Neural progenitor cell (in vitro differentiated cells): Measurements from ENCODE around the gene PLXNC1. TPM values are rescaled to one million over a fixed set of nuclear protein-coding genes. Genes with fewer than 3 reads are reported as not detected.

Source experiments
- DNase-seq: peaks from one replicate; pipeline ENCODE4 v3.0.0-alpha.2; 2016; ENCODE audit warnings: low spot score
- H2AFZ ChIP-seq: fragments of 200-600 bp; sonication (generic); replicated peaks from 2 replicates; pipeline ENCODE4 v1.6.1; 2016; ENCODE audit warnings: antibody characterized with exemption
- H3F3A ChIP-seq: fragments of 200-600 bp; sonication (generic); 2 replicates; pipeline ENCODE4 v1.6.1; 2016; ENCODE audit warnings: antibody characterized with exemption, low read depth
- H3K27ac ChIP-seq: fragments of 200-600 bp; sonication (generic); 2 replicates; pipeline ENCODE4 v1.5.1; 2016; ENCODE audit warnings: mild to moderate bottlenecking
- H3K27me3 ChIP-seq: fragments of 200-600 bp; sonication (generic); 2 replicates; pipeline ENCODE4 v1.6.1; 2016; ENCODE audit warnings: mild to moderate bottlenecking, moderate library complexity
- H3K36me3 ChIP-seq: fragments of 200-600 bp; sonication (generic); 2 replicates; pipeline ENCODE4 v1.5.1; 2016
- H3K4me1 ChIP-seq: fragments of 200-600 bp; sonication (generic); 2 replicates; pipeline ENCODE4 v1.6.1; 2016; ENCODE audit warnings: mixed run types
- H3K4me2 ChIP-seq: fragments of 200-600 bp; sonication (generic); 2 replicates; pipeline ENCODE4 v1.6.1; 2016
- H3K4me3 ChIP-seq: fragments of 200-600 bp; sonication (generic); 2 replicates; pipeline ENCODE4 v1.5.1; 2016
- H3K79me2 ChIP-seq: fragments of 200-600 bp; sonication (generic); 2 replicates; pipeline ENCODE4 v1.6.1; 2016; ENCODE audit warnings: low read depth
- H3K9ac ChIP-seq: fragments of 200-600 bp; sonication (generic); 2 replicates; pipeline ENCODE4 v1.6.1; 2016
- H3K9me3 ChIP-seq: fragments of 200-600 bp; sonication (generic); 2 replicates; pipeline ENCODE4 v1.5.1; 2016; ENCODE audit warnings: low read depth
- H4K20me1 ChIP-seq: fragments of 200-600 bp; sonication (generic); 2 replicates; pipeline ENCODE4 v1.6.1; 2016; ENCODE audit warnings: low read depth
- H3K27ac Mint-ChIP-seq: 3 replicates; pipeline ENCODE4 v1.8.0; 2021; ENCODE audit warnings: mixed read lengths
- H3K27me3 Mint-ChIP-seq: 2 replicates; pipeline ENCODE4 v1.8.0; 2022; ENCODE audit warnings: low read depth, mild to moderate bottlenecking, inconsistent platforms, moderate library complexity, mixed read lengths; ENCODE audit not compliant: insufficient read depth
- H3K36me3 Mint-ChIP-seq: 3 replicates; pipeline ENCODE4 v1.8.0; 2021; ENCODE audit warnings: mixed read lengths
- H3K4me1 Mint-ChIP-seq: 3 replicates; pipeline ENCODE4 v1.8.0; 2021; ENCODE audit warnings: mixed read lengths
- H3K4me3 Mint-ChIP-seq: 3 replicates; pipeline ENCODE4 v1.8.0; 2021; ENCODE audit warnings: mild to moderate bottlenecking, moderate library complexity, mixed read lengths
- H3K9me3 Mint-ChIP-seq: 3 replicates; pipeline ENCODE4 v1.8.0; 2020; ENCODE audit warnings: mixed read lengths
- EZH2 ChIP-seq: fragments of 200-600 bp; sonication (generic); IDR thresholded peaks from 2 replicates; pipeline ENCODE4 v1.6.1; 2017; ENCODE audit warnings: antibody characterized with exemption, mild to moderate bottlenecking, moderate library complexity
- EZH2phosphoT487 ChIP-seq: fragments of 200-600 bp; sonication (generic); IDR thresholded peaks from 2 replicates; pipeline ENCODE4 v1.6.1; 2017; ENCODE audit warnings: antibody characterized with exemption
- total RNA-seq: library from RNA; depleted of rRNA; stranded (reverse); fragments of >200 nt; gene quantifications from 2 replicates; pipeline ENCODE4 v1.2.3, GENCODE V29; 2015; ENCODE audit warnings: low replicate concordance
- TF ChIP-seq, protein P1 (sequence below): fragments of 200-600 bp; sonication (generic); IDR thresholded peaks from 2 replicates; pipeline ENCODE4 v1.5.1; 2017; ENCODE audit warnings: antibody characterized with exemption, mild to moderate bottlenecking

The PLXNC1 gene
- total RNA-seq, 1 donor from 2014 or later, result 16.7 TPM

DNA sequence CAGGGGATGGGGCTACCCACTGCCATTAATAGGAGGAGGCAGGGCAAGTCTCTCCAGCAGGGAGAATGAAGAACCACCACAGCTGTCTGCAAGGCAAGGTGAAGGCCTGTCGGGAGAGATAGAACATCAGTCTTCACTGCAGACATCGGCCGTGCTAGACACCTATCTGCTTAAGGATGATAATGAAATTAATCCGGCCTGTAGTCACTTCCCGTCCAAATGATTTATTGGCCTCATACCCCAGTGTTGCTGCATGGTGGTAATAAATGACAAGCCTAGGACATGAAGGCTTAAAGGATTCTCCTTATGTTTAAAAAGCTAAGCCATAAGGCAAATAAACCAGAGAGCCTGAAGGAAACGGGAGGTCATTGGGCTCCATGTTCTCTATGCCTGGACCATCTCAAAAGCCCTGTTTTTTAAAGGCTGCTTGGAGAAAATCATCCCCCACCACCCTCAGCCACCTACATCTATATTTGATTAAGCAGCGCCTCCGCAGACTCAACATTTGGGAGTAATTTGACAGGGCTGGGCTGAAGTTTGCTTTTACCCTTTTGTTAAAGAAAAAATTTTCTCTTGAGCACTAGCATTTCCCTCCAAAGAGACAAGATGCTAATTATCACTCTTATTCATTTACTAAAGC is 137.7 kb downstream of the PLXNC1 start:
- H3F3A ChIP-seq, result peaks cover 18% of the 10 kb centered on the region
- no peak overlapping the region for H2AFZ ChIP-seq
- H3K36me3 ChIP-seq, result no peaks in the 10 kb centered on the region
- no peak overlapping the region for H3K4me3 Mint-ChIP-seq
- H3K4me1 ChIP-seq, result peaks cover 45% of the 10 kb centered on the region
- H3K9ac ChIP-seq, result no peak overlapping the region
- no peaks in the 10 kb centered on the region for H3K9me3 Mint-ChIP-seq
- H4K20me1 ChIP-seq, result no peaks in the 10 kb centered on the region
- peaks cover 37% of the 10 kb centered on the region for H3K36me3 Mint-ChIP-seq
- H3K27me3 Mint-ChIP-seq, result peaks cover 6% of the 10 kb centered on the region
- H3K4me3 ChIP-seq, result no peak overlapping the region
- H3K27ac ChIP-seq, result no peak overlapping the region
- no peak for DNase-seq
- TF ChIP-seq EZH2 (no peak), EZH2phosphoT487 (no peak)
- TF ChIP-seq, protein P1, sequence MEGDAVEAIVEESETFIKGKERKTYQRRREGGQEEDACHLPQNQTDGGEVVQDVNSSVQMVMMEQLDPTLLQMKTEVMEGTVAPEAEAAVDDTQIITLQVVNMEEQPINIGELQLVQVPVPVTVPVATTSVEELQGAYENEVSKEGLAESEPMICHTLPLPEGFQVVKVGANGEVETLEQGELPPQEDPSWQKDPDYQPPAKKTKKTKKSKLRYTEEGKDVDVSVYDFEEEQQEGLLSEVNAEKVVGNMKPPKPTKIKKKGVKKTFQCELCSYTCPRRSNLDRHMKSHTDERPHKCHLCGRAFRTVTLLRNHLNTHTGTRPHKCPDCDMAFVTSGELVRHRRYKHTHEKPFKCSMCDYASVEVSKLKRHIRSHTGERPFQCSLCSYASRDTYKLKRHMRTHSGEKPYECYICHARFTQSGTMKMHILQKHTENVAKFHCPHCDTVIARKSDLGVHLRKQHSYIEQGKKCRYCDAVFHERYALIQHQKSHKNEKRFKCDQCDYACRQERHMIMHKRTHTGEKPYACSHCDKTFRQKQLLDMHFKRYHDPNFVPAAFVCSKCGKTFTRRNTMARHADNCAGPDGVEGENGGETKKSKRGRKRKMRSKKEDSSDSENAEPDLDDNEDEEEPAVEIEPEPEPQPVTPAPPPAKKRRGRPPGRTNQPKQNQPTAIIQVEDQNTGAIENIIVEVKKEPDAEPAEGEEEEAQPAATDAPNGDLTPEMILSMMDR, result no peak
- no peak overlapping the region for H3K4me2 ChIP-seq
- H3K79me2 ChIP-seq, result no peaks in the 10 kb centered on the region
- H3K27ac Mint-ChIP-seq, result no peak overlapping the region
- peaks cover 33% of the 10 kb centered on the region for H3K4me1 Mint-ChIP-seq
- no peaks in the 10 kb centered on the region for H3K9me3 ChIP-seq
- no peaks in the 10 kb centered on the region for H3K27me3 ChIP-seq

DNA sequence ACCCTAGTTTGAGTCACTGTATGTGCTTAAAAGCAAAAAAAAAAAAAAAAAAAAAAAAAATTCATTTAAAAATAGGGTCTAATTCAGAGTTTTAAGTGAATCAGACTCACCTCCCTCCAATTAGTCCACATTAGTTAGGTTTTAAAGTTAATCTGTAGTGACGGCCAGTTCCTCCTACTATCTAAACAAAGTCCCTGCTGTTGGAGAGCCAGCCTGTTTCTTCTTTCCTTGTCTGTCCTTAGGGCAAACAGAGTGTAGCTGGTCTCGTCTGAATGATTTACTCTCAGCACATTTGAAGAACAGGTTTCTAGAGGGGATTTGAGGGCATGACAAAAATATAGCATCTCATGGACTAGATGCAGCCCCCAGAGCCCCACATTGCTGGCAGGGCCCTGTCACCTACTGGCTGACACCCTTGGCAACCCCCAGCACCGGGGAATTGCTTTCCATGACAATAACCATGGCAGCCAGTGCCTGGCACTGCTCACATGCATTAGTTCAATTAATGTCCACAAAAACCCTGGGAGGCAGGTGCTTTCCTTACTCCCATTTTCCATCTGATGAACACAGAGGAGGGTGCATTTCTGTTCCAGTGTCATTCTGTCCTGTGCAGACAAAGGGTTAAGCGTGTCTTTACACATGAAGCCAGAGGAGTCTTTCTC is 138.3 kb downstream of the PLXNC1 start:
- Histone ChIP-seq H3K4me2 (no peak overlapping the region), H3K4me1 (peaks cover 45% of the 10 kb centered on the region)
- H3K27ac Mint-ChIP-seq, result no peak overlapping the region

DNA sequence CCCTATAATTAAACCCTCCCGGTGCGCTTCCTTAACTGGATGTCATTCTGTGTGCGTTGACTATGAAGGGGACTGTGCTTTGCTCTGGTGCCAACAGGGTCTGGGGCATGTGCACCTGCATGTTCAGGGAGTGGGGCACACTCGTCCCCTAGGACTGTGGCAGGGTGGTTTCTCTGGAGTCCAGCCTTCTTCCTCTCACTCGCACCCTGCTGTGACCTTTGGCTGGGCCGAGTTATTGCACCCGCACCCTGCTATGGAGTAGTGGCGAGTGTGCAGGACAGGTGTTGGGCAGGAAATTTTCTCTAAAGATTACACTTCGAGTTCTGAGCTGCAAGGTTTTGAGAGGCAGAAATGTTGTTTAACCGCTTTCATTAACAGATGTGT is 138.9 kb downstream of the PLXNC1 start:
- no peaks in the 10 kb centered on the region for H3K27me3 ChIP-seq
- H3K9me3 ChIP-seq, result no peaks in the 10 kb centered on the region
- H2AFZ ChIP-seq, result no peak overlapping the region
- no peak overlapping the region for H3K4me3 ChIP-seq
- H3K4me2 ChIP-seq, result no peak overlapping the region
- H3F3A ChIP-seq, result peaks cover 20% of the 10 kb centered on the region
- Mint-ChIP-seq H3K27ac (no peak overlapping the region), H3K4me3 (no peak overlapping the region), H3K4me1 (peaks cover 40% of the 10 kb centered on the region), H3K27me3 (peaks cover 4% of the 10 kb centered on the region), H3K9me3 (no peaks in the 10 kb centered on the region), H3K36me3 (peaks cover 40% of the 10 kb centered on the region)
- TF ChIP-seq, protein P1, result no peak
- TF ChIP-seq EZH2 (no peak), EZH2phosphoT487 (no peak)
- H3K27ac ChIP-seq, result no peak overlapping the region
- H3K4me1 ChIP-seq, result peaks cover 45% of the 10 kb centered on the region
- no peaks in the 10 kb centered on the region for H4K20me1 ChIP-seq
- no peak overlapping the region for H3K9ac ChIP-seq
- DNase-seq, result no peak
- no peaks in the 10 kb centered on the region for H3K36me3 ChIP-seq
- H3K79me2 ChIP-seq, result no peaks in the 10 kb centered on the region

More for the DNA sequence above, 138.3 kb downstream of the PLXNC1 start:
- no peak for TF ChIP-seq EZH2phosphoT487
- TF ChIP-seq, protein P1, result no peak
- peaks cover 4% of the 10 kb centered on the region for H3K27me3 Mint-ChIP-seq
- H3K27ac ChIP-seq, result no peak overlapping the region
- peaks cover 38% of the 10 kb centered on the region for H3K4me1 Mint-ChIP-seq
- H3K9me3 ChIP-seq, result no peaks in the 10 kb centered on the region
- H3K27me3 ChIP-seq, result no peaks in the 10 kb centered on the region
- H3K36me3 Mint-ChIP-seq, result peaks cover 40% of the 10 kb centered on the region
- H3K79me2 ChIP-seq, result no peaks in the 10 kb centered on the region
- no peak for DNase-seq
- no peaks in the 10 kb centered on the region for H3K9me3 Mint-ChIP-seq
- no peaks in the 10 kb centered on the region for H4K20me1 ChIP-seq
- H3K4me3 Mint-ChIP-seq, result no peak overlapping the region
- no peak overlapping the region for H2AFZ ChIP-seq
- no peaks in the 10 kb centered on the region for H3K36me3 ChIP-seq
- H3F3A ChIP-seq, result peaks cover 20% of the 10 kb centered on the region
- no peak overlapping the region for H3K4me3 ChIP-seq
- H3K9ac ChIP-seq, result no peak overlapping the region
